NCI-H748 treated with DMSO at 0.1 percent for 48 hours (cell line): Measurements from ENCODE around the gene TRPC1.

Experiments
- DNase-seq: peaks from one replicate; lab custom pipeline; 2025; lab: John Stamatoyannopoulos, UW

TRPC1 gene

DNA sequence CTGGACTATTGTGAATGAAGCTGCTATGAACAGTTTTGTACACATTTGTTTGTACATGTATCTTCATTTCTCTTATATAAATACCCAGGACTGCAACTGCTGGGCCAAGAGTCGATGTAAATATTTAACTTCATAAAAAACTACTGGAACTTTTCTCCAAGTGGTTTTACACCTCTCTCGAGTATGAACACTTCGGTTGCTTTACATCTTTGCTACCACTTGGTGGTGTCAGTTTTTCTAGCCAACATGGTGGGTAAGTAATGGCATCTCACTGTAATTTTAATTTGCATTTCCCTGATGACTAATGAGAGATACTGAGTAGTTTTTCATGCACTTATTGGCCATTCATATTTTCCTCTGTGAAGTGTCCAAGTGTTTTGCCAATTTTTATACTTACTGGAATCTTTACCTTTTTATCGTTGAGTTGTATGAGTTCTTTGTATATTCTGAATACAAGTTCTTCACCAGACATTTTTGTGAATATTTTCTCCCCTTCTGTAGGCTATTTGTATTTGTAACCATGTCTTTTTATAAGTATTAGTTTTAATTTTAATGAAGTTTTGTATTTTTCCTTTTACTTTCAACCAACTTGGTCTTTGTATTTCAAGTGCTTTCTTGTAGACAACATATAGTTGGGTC is 120.6 kb downstream of the TRPC1 start:
- no peak for DNase-seq

DNA sequence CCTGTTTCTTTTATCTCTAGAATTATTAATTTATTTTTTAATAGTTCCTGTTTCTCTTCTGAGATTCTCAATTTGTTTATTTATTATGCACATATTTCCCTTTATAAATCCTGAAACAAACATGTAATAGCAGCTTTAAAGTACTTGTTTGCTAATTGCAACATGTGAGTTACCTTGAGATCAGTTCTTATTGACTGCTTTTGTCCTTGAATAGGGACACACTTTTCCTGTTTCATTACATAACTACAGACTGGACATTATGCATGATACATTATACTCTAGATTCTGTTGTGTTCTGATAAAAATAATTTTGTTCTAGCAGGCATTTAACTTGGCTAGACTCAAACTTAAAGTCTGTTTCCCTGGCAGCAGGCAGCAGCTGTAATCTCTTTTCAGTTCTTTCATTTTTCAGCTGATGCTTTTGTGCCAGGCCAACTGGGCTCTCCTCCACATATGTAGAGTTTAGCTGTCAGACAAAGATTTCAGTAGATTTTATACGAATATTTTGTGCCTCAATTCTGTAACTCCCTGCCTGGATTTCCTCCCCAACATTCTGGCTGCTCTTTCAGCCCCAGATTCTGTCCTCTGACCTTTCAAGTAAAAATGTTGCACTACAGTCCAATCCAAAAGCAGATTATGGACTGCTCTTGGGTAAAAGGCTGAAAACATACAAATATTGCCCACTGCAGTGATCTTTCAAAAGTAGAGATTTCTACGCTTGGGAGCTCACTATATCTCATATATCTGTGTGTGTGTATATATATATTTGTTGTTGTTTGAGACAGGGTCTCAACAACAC is 123.1 kb downstream of the TRPC1 start:
- DNase-seq = no peak

DNA sequence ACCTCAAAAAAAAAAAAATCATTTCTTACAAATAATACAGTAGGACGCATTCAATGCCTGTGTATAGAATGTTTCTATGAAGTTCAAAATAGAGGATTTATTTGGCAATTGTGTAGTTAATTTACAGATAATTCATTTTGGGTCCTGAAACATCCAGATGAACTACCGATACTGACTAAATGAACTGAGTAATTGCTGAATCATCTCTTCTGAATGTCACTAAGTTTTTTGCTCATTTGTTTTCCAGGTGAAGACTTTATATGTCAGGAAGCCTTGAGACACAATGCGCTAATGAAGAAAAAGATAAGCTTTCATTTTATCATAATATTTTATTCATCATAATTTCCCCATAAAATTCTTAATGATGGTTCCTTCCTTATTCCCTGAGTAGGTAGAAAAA is 125.3 kb downstream of the TRPC1 start:
- DNase-seq = no peak

DNA sequence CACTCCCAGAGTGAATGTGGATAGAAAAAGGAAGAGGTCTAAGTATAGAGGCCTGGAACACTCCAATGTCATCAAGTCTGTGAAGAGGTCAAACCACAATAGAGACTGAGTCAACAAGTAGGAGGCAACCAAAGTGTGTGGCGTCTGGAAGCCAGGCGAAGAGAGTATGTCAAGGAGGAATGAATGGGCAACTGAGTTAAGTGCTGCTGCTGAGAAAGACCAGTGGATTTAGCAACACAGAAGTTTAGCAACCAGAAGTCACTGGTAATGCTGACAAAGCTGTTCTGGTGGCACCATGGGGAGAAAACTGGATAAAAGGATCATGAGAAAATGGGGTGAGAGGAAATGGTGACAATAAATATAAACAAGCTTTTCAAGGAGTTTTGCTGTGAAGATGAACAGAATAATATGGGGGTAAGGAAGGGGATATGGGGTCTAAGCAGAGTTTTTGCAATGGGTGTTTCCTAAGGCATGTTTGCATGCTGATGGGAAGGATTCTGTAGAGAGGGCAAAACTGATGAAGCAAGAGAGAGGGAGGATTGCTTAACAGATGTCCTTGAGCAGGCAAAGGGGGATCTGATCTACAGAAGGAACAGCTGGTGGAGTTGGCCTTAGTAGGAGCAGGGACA is 126.7 kb downstream of the TRPC1 start:
- no peak for DNase-seq

DNA sequence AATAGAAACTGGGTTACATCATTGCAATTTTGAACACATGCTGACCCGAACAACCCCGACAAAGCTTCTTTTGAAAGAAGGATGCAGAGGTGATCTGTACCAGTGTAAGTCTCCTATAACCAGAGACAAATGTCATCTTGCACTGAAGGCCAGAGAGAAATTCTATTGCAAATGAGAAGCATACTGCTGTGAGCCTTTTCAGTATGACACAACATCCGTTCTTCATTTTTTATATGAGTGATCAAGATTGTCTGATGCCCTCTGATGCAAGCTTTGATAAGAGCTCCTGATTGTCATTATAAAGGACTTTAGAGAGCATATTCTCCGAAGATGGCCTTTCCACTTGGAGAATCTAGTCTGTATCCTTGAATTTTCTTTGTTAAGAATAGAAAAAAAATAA is 128.2 kb downstream of the TRPC1 start:
- no peak for DNase-seq

DNA sequence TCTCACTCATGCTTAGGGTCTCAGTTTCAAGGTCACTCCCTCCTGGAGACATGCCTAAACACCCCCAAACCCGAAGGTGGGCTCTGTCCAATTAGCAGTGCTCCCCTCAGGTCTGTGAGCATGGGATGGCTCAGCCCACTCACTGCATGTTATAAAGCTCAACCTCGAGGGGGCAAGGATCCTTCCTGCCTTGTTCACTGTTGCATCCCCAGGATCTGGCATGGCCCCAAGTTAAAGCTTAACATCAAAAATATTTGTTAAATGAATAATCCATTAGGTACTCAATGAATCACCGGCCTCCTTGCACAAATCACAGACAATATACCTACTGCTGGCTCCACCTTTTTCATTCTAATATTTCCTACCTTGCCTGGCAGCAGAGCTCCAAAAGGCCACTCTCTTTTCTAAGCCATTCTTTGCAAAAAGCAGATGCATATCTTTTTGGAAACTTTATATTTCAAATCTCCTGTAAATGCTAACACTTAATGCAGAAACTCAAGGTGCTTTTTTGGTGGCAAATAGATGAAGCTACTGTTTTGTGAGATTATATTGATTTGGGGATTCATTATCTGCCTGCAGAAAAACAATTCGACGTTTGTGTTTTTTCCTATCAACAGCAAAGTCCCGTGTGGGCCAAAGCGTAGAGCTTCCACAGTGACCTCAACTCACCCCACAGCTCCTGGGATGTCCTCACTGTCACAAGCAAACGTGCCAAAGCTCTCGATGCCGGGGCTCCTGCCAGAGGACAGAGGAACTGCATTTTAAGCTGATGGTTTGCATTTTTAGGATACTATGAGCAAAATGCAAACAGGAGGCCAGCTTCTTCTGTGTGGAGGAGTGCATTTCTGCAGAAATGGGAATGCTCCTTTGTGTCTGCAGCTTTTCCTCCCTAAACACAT is 129.7 kb downstream of the TRPC1 start:
- no peak for DNase-seq

DNA sequence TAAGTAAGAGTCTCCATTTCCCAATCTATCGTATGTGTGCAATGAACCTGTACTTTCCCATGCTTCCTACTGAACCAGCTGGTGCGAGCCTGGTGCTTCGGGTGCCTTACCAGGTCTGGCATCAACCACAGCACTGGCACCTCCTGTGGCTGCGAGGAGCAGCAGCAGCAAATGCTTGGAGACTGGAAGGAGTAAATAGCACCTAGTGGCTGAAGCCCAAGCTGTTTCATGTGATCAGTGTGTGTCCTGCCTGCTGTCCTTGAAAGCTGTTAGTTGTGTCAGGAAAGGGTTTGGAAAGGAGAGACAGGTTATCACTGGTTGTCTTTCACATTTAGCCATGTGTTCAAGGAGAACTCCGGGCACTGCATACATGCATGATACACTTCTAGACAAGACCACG is 133.2 kb downstream of the TRPC1 start:
- DNase-seq = no peak
